ENCODE results near the gene IL4.

Gene IL4

GRCh38 chr5:132658381-132659302, 15.1 kb upstream of the IL4 start:
- DNase-seq: no peak

GRCh38 chr5:132659598-132660493, 13.9 kb upstream of the IL4 start:
- DNase-seq: no peak

DNA sequence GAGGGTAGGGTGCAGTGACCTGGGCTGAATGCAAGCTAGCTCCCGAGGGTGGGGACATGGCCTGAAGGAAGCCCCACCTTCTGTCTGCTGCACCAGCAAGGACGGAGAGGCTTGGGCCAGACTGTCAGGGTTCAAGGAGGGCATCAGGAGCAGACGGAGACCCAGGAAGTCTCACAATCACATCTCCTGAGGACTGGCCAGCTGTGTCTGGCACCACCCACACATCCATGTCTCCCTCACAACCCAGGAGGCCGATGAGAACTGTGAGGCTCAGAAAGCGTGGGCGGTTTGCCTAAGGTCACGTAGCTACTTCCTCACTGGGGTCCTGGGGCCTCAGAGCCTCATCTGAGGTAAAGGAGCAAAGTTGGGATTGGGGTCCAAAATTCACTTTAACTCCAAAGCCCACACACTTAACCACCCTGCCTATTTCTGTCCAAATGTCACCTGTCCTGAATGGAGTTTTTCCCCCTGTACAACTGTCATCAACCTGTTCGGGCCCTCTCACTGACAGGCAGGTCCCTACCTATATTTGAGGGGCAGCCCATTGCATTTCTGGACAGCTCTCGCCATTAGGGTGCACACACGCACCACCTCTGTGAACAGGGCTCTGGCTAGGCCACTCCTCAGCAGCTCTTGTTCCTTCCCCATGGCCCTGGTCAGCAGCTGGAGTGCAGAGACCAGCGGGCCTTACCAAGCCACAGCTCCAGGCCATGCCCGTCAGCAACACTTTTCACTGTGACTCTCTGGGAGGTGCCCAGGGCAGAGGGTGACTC, 12.4 kb upstream of the IL4 start:
- no peak for DNase-seq

GRCh38 chr5:132662004-132662401, 11.8 kb upstream of the IL4 start:
- no peak for DNase-seq

DNA sequence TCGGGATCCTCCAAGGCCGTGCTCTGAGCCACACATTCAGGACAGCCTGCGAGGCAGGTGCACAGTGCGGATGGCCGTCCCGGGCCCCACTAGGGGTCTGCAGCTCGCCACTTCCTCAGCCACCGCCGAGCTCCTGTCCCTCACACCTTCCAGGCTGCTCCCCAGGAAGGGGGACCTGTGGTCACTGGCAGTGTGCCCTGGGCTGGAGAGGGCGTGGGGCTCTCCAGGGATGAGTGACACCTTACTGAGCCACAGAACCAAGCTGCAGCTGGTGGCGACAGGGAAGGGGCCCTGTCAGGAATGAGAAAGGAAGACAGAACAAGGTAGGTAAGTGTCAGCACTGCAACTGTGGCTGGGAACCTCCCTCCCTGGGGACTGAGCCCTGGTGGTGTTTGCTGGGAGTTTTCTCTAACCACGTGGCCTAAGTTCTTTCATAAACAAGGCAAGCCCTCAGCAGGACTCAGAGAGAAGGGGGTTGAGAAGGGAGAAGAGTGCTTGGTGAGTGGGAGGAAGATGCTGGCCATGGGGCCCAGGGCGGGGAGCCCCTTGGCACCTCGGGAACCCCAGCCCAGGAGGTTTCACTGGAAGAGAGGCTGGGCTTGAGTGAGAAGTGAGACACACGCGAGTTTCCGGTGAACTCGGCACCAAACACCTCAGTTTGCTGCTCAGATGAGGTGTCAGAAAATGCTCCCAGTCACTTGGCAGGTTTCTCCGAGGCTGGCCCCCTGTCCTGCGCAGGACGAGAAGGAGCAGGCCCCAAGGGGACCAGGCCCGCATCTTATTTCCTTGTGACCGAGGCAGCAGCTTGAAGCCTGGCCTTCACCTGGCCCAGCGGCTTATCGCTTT, 10.6 kb upstream of the IL4 start:
- no peak for DNase-seq

GRCh38 chr5:132663771-132664695, 9.8 kb upstream of the IL4 start:
- DNase-seq: no peak

DNA sequence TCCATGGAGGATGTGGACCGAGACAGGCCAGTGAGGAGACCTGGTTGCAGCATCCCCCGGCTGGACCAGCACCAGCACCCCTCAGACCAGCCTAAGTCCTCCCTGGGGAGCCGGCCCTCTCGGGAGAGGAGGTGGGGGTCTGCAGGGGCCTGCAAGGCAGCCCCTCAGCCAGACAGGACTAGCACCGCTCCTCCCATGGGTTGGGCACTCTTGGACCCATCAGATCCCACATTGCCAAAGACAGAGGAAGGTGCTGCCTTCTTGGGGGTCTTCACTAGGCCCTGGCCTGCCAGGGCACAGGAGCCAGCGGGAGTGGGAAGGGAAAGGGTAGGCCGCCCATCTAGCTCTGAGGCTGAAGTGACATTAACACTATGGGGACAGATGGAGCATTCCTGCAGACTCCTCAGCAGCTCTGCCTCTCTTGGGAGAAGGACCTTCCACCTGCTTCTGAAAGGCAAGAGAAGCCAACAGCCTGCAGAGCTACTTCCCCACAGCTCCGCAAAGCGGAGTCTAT, 9.0 kb upstream of the IL4 start:
- DNase-seq: no peak

DNA sequence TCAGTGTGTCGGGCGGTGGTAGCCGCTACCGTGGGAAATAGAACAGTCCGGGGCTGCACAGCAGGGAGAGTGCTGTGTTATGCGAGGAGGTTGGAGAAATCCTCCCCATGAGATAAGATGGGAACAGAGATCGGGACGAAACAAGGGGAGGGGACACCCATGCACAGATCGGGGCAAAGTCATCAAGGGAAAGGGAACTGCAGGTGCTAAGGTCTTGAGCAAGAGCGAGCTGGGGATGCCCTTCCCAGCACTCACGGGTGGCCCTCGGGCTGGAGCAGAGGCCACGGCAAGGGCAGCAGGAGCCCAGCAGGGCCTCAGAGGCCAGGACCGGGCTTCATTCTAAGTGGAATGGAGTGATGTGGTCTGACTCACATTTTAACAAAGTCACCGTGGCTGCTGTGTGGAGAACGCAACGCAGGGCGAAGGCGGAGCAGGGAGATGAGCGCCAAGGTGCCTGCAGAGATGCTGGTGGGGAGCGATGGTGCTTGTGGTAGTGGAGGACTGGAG, 8.2 kb upstream of the IL4 start:
- DNase-seq: no peak

GRCh38 chr5:132666310-132667123, 7.3 kb upstream of the IL4 start:
- DNase-seq: no peak

- DNase-seq: no peak
Observed at GRCh38 chr5:132667309-132667708, 6.5 kb upstream of the IL4 start.

DNA sequence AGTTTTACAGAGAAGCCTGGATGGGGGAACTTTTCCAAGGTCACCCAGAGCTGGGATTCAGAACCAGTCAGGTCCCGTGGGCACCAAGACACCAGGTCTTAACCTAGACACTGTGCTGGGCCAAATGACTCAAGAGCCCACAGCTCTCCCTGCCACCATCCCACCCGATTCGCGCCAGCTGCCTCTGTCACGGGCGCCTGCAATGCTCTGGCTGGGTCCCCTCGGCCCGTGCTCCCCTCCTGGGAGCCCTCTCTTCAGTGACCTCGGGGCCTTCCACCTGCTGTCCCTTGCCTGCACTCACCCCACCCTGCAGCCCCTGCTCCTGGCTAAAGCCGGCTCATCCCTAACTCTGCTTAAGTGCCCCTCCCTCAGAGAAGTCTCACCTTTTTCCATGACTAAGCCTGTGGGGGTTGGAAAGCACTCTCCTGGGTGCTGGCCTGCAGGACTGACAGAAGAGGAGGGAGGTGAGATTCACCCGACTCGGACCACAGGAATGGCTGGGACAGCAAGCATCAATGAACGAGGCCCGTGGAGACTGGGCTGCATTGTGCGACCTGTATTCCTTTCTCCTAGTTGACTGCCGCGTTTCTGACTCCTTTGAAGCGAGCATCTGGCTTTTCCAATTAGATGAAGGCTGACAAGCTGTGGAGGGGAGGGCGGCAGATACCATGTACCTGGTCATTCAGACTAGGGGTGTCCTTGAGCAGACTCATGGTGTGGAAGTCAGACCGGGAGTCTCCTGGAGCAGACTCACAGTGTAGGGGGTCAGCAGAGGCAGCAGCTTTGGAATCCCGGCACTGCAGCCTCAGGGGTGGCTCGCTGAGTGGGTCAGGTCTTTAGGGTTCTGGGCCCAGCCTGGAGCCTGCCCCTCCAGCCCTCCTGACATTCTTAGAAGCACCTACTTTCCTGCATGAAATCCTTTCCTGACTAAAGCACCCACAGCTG, 5.8 kb upstream of the IL4 start:
- DNase-seq: no peak

DNA sequence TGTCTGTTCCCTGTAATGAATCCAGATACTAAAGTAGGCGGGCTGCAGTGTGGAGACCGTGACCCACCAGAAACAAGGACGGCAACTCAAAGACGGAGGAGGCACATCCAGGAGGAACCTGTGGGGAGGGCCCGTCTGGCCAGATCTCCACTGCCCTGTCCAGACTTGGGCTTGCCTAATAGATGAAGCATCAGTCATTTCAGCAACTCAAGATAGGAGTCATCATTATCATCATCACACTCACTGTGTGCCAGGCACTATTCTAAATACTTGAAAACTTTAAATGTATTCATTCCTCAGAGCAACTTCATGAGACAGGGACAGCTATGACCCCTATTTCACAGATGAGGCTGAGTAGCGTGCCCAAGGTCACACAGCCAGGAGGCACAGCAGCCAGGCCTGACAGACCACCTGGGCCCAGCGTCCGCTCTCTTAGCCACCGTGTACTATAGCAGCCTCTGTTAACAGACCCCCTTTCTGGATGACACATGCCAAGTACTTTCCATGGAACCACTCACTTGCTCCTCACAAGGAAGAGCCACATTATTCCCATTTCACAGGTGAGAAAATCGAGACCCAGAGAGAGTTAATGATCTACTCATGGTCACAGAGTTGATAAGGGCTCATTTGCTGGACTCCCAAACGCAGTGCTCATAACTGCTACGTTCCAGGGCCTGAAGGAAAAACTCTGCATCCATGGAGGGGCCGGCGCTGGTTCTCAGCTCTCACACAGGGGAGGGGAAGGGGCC, 4.9 kb upstream of the IL4 start:
- DNase-seq: no peak

DNA sequence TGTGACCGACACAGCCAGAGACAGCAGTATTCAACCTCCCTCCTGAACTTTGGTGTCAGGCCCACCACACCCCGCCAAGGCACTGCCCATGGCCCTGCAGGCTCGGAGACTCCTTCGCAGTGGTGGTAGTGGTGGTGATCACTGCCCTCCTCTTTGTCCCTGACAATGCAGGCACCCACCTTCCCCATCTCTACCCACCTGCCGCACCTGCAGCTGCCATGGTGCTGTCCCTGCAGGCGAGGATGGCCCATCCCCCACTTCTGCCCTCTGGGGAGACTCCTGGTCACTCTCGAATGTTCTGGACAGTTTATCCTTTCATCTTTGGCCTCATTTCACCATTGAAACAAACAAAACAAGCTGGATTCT, 4.4 kb upstream of the IL4 start:
- DNase-seq: no peak

- no peak for DNase-seq
Observed at GRCh38 chr5:132669966-132670882, 3.6 kb upstream of the IL4 start.

DNA sequence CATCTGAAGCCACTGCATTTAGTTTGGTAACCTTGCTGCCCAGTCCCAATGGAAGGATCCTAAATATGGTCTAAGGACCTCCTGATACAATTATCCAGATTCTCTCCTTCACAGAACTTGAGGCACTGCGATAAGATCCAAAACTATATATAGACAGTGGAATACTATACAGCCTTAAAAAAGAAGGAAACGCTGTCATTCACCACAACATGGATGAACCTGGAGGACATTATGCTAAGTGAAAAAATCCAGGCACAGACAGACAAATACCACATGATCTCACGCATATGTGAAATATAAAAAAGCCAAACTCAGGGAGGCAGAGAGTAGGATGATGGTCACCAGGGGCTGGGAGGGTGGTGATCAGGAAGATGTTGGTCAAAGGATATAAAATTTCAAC, 2.8 kb upstream of the IL4 start:
- no peak for DNase-seq

GRCh38 chr5:132673488-132673887, 301 bp upstream of the IL4 start:
- no peak for DNase-seq
